OCI-LY3 (cell line): ENCODE data around the gene TXLNA.

Source experiments
- CTCF ChIP-seq: fragments of 200-600, 300-600 bp; sonication (generic); IDR thresholded peaks from 2 replicates; pipeline ENCODE4 v1.5.1; 2014; ENCODE audit warnings: antibody characterized with exemption, low read length, low read depth
- EZH2phosphoT487 ChIP-seq: fragments of 200-600 bp; shearing (Covaris generic); IDR thresholded peaks from 2 replicates; pipeline ENCODE4 v1.6.1; 2018; ENCODE audit warnings: antibody characterized with exemption, mixed run types, low read depth

GRCh38 chr1:32247452-32247851, 68.0 kb downstream of the TXLNA start:
- TF ChIP-seq CTCF (no peak), EZH2phosphoT487 (no peak)
